22Rv1 (cell line): Measurements from ENCODE around the gene TMEM62.

Source experiments
- CTCF ChIP-seq: fragments of 450-650 bp; IDR thresholded peaks from 2 replicates; pipeline ENCODE4 v1.5.1; 2017; ENCODE audit warnings: mild to moderate bottlenecking
- ZFX ChIP-seq: fragments of 450-650 bp; IDR thresholded peaks from 2 replicates; pipeline ENCODE4 v1.6.1; 2017; ENCODE audit warnings: antibody characterized with exemption, borderline replicate concordance

- TF ChIP-seq CTCF (no peak), ZFX (no peak)
Measured at GRCh38 chr15:43230640-43231115, 97.3 kb downstream of the TMEM62 start.
